WTC11 (cell line): Measurements from ENCODE around the gene LASP1NB.
A peak's percentile ranks its signal among the peaks of the same experiment; 100 is the strongest.

Source experiments
- ATAC-seq: fragments of 200-7000 bp; cut with Tn5 transposase; 2 replicates; pipeline ENCODE4 v1.10.0; 2021; ENCODE audit warnings: mild to moderate bottlenecking, moderate library complexity
- CTCF ChIA-PET: fragments of 300-600 bp; sonication (Branson Sonifier 250); formaldehyde crosslinking; loops from one replicate; lab custom pipeline; 2021; ENCODE audit warnings: antibody characterized with exemption; lab: Charles Lee
- POLR2A ChIA-PET: fragments of 350-600 bp; sonication (Branson Sonifier 250); formaldehyde crosslinking; loops from one replicate; lab custom pipeline; 2021; ENCODE audit warnings: antibody characterized with exemption; lab: Charles Lee
- DNase-seq: peaks from one replicate; pipeline ENCODE4 v3.0.0; 2021; ENCODE audit warnings: low spot score
- H3K27ac Mint-ChIP-seq: 2 replicates; pipeline ENCODE4 v1.8.0; 2021; ENCODE audit warnings: mixed read lengths
- H3K27me3 Mint-ChIP-seq: 2 replicates; pipeline ENCODE4 v1.8.0; 2021; ENCODE audit warnings: low read depth, mild to moderate bottlenecking, moderate library complexity, mixed read lengths
- H3K36me3 Mint-ChIP-seq: 2 replicates; pipeline ENCODE4 v1.8.0; 2021; ENCODE audit warnings: mixed read lengths
- H3K4me1 Mint-ChIP-seq: 2 replicates; pipeline ENCODE4 v1.8.0; 2022; ENCODE audit warnings: mixed read lengths
- H3K4me3 Mint-ChIP-seq: 2 replicates; pipeline ENCODE4 v1.8.0; 2021; ENCODE audit warnings: mild to moderate bottlenecking, moderate library complexity, mixed read lengths
- H3K9me3 Mint-ChIP-seq: 2 replicates; pipeline ENCODE4 v1.8.0; 2021; ENCODE audit warnings: mixed read lengths
- GTF2I ChIP-seq: fragments of 250-450 bp; sonication (Bioruptor Pico); conservative IDR thresholded peaks from 2 replicates; pipeline ENCODE4 v1.4.0; 2021; ENCODE audit warnings: mild to moderate bottlenecking
- JUN ChIP-seq: sonication (generic); formaldehyde crosslinking; IDR thresholded peaks from 2 replicates; pipeline ENCODE4 v1.8.0; 2023; ENCODE audit warnings: mild to moderate bottlenecking, missing genetic modification reagents
- OVOL2 ChIP-seq: fragments of 250-450 bp; sonication (Bioruptor Pico); IDR thresholded peaks from 2 replicates; pipeline ENCODE4 v1.9.0; 2021; ENCODE audit warnings: mild to moderate bottlenecking, borderline replicate concordance
- RORB ChIP-seq: fragments of 250-450 bp; sonication (Bioruptor Pico); IDR thresholded peaks from 2 replicates; pipeline ENCODE4 v1.9.0; 2021; ENCODE audit warnings: mild to moderate bottlenecking
- SMAD4 ChIP-seq: sonication (generic); formaldehyde crosslinking; IDR thresholded peaks from 2 replicates; pipeline ENCODE4 v1.8.0; 2022; ENCODE audit warnings: mild to moderate bottlenecking, missing genetic modification reagents
- TEAD1 ChIP-seq: sonication (generic); formaldehyde crosslinking; IDR thresholded peaks from 2 replicates; pipeline ENCODE4 v1.8.0; 2022; ENCODE audit warnings: mild to moderate bottlenecking, missing genetic modification reagents
- TP53 ChIP-seq: sonication (generic); formaldehyde crosslinking; IDR thresholded peaks from 2 replicates; pipeline ENCODE4 v1.8.1; 2023; ENCODE audit warnings: mild to moderate bottlenecking, missing genetic modification reagents
- ZNF121 ChIP-seq: sonication (generic); formaldehyde crosslinking; IDR thresholded peaks from 2 replicates; pipeline ENCODE4 v1.8.0; 2023; ENCODE audit warnings: missing genetic modification reagents
- ZNF138 ChIP-seq: sonication (generic); formaldehyde crosslinking; conservative IDR thresholded peaks from 2 replicates; pipeline ENCODE4 v1.8.1; 2022; ENCODE audit warnings: mild to moderate bottlenecking, moderate library complexity, missing genetic modification reagents
- ZNF263 ChIP-seq: sonication (generic); formaldehyde crosslinking; IDR thresholded peaks from 2 replicates; pipeline ENCODE4 v1.8.1; 2022; ENCODE audit warnings: low read depth, mild to moderate bottlenecking, moderate library complexity, missing genetic modification reagents
- ZNF396 ChIP-seq: fragments of 250-450 bp; sonication (Bioruptor Pico); IDR thresholded peaks from 2 replicates; pipeline ENCODE4 v1.8.0; 2021; ENCODE audit warnings: mild to moderate bottlenecking, moderate library complexity, borderline replicate concordance
- ZNF423 ChIP-seq: fragments of 250-450 bp; sonication (Bioruptor Pico); IDR thresholded peaks from 2 replicates; pipeline ENCODE4 v2.1.2; 2022; ENCODE audit warnings: mild to moderate bottlenecking, moderate library complexity
- TF ChIP-seq, protein P1 (sequence below): sonication (generic); formaldehyde crosslinking; conservative IDR thresholded peaks from 2 replicates; pipeline ENCODE4 v1.8.1; 2023; ENCODE audit warnings: mild to moderate bottlenecking, low read depth, missing genetic modification reagents, moderate library complexity
- TF ChIP-seq, protein P2 (sequence below): sonication (generic); formaldehyde crosslinking; IDR thresholded peaks from 2 replicates; pipeline ENCODE4 v1.8.1; 2022; ENCODE audit warnings: low read depth, mild to moderate bottlenecking, moderate library complexity, missing genetic modification reagents, borderline replicate concordance
- TF ChIP-seq, protein P3 (sequence below): sonication (generic); formaldehyde crosslinking; IDR thresholded peaks from 2 replicates; pipeline ENCODE4 v1.8.1; 2023; ENCODE audit warnings: mild to moderate bottlenecking, missing genetic modification reagents, moderate library complexity
- TF ChIP-seq, protein P4 (sequence below): sonication (generic); formaldehyde crosslinking; IDR thresholded peaks from 2 replicates; pipeline ENCODE4 v1.8.0; 2022; ENCODE audit warnings: mild to moderate bottlenecking, missing genetic modification reagents
- TF ChIP-seq, protein P5 (sequence below): sonication (generic); formaldehyde crosslinking; conservative IDR thresholded peaks from 2 replicates; pipeline ENCODE4 v1.8.1; 2022; ENCODE audit warnings: mild to moderate bottlenecking, missing genetic modification reagents
- TF ChIP-seq, protein P6 (sequence below): fragments of 200-600 bp; IDR thresholded peaks from 2 replicates; pipeline ENCODE4 v1.8.0; 2022; ENCODE audit warnings: antibody characterized with exemption
- TF ChIP-seq, protein P7 (sequence below): sonication (generic); formaldehyde crosslinking; IDR thresholded peaks from 2 replicates; pipeline ENCODE4 v1.8.0; 2023; ENCODE audit warnings: missing genetic modification reagents, mild to moderate bottlenecking, borderline replicate concordance

LASP1NB gene

DNA sequence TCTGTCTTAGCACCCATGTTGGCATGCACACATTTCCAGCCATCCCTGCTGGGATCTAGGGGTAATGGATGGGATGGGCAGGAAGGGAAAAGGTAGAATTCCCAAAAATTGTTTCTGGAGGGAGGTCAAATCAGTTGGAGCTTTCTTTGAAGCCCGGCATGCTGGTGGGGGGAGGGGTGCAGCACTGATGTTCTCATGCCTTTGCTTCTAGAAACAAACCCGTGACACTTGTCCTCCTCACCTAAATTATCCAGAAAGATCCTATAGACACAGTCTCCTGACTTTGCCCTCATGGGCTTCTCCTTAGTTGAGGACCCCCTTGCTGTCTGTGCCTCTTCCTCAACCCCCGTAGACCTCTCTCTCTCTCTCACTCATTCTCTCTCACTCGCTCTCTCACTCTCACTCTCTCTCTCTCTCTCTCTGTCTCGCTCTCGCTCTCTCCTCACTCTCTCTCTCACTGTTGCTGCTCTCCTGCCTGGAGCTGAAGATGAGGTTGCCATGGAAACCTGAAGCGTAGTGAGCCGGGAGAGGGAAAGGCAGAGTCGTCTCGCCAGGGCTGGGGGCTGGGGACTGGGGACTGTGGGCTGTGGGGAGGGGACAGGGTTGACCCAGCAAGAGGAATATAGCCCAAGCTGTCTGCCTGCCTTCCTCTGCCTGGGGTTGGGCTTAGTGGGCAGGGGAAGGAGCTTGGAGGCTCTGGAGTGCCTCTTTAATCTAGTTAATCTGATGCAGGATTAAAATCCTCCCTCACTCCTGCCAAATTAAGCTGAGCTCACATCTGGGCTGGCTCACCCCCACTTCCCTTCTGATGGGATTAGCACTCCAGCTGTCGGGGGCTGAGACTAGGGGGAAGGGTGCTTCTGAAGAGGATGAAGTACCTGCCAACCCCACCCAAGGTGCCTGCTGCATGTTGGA is 39.4 kb upstream of the LASP1NB start:
- TF ChIP-seq GTF2I (CRISPR knock-in tag) = no peak
- TF ChIP-seq, protein P1, sequence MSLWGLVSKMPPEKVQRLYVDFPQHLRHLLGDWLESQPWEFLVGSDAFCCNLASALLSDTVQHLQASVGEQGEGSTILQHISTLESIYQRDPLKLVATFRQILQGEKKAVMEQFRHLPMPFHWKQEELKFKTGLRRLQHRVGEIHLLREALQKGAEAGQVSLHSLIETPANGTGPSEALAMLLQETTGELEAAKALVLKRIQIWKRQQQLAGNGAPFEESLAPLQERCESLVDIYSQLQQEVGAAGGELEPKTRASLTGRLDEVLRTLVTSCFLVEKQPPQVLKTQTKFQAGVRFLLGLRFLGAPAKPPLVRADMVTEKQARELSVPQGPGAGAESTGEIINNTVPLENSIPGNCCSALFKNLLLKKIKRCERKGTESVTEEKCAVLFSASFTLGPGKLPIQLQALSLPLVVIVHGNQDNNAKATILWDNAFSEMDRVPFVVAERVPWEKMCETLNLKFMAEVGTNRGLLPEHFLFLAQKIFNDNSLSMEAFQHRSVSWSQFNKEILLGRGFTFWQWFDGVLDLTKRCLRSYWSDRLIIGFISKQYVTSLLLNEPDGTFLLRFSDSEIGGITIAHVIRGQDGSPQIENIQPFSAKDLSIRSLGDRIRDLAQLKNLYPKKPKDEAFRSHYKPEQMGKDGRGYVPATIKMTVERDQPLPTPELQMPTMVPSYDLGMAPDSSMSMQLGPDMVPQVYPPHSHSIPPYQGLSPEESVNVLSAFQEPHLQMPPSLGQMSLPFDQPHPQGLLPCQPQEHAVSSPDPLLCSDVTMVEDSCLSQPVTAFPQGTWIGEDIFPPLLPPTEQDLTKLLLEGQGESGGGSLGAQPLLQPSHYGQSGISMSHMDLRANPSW = no peak
- no peak for TF ChIP-seq ZNF138 (CRISPR knock-in tag)
- TF ChIP-seq OVOL2 (CRISPR knock-in tag) = no peak
- no peak for TF ChIP-seq ZNF263 (CRISPR knock-in tag)
- no peak for TF ChIP-seq ZNF396 (CRISPR knock-in tag)
- no peak for TF ChIP-seq ZNF423
- TF ChIP-seq, protein P2, sequence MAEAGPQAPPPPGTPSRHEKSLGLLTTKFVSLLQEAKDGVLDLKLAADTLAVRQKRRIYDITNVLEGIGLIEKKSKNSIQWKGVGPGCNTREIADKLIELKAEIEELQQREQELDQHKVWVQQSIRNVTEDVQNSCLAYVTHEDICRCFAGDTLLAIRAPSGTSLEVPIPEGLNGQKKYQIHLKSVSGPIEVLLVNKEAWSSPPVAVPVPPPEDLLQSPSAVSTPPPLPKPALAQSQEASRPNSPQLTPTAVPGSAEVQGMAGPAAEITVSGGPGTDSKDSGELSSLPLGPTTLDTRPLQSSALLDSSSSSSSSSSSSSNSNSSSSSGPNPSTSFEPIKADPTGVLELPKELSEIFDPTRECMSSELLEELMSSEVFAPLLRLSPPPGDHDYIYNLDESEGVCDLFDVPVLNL (CRISPR knock-in tag) = no peak
- TF ChIP-seq, protein P3, sequence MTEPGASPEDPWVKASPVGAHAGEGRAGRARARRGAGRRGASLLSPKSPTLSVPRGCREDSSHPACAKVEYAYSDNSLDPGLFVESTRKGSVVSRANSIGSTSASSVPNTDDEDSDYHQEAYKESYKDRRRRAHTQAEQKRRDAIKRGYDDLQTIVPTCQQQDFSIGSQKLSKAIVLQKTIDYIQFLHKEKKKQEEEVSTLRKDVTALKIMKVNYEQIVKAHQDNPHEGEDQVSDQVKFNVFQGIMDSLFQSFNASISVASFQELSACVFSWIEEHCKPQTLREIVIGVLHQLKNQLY (CRISPR knock-in tag) = no peak
- TF ChIP-seq RORB (CRISPR knock-in tag) = no peak
- Mint-ChIP-seq H3K4me1 (peaks cover 59% of the 10 kb centered on the region), H3K4me3 (0 out of 2 replicates have a peak overlapping the region, but pooled peaks have one; percentile 6), H3K9me3 (no peaks in the 10 kb centered on the region), H3K36me3 (peaks cover 15% of the 10 kb centered on the region), H3K27me3 (no peaks in the 10 kb centered on the region), H3K27ac (peak overlapping the region; percentile 75)
- ChIA-PET CTCF (interaction anchor here (0.5 to 2.5 kb wide), 7 partner anchors 8 to 289 kb away, joined by 3 to 7 read pairs (median 4); partner anchors contain the start of gene LASP1NB), POLR2A (interaction anchor here (0.6 to 1.5 kb wide), 4 partner anchors 18 to 278 kb away, joined by 3 to 5 read pairs (median 4); no protein-coding TSS in a partner anchor)
- ATAC-seq (peak; percentile 46), DNase-seq (no peak)

DNA sequence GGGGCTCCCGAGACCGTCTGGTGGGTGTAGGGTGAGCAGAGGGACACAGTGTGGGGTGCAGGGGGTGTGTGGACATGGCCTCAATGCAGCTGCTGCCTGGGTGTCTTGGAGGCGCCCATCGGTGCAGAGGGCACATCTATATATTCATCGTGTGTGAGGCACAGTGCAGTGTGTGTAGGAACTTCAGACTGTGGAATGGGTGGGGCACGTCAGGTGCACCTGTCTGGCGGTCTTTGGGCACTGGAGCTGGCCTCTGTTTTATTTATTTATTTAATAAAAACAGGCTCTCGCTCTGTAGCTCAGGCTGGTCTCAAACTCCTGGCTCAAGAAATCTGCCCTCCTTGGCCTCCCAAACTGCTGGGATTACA is 38.8 kb upstream of the LASP1NB start:
- Mint-ChIP-seq H3K27me3 (no peaks in the 10 kb centered on the region), H3K36me3 (peaks cover 13% of the 10 kb centered on the region), H3K27ac (no peak overlapping the region), H3K9me3 (no peaks in the 10 kb centered on the region), H3K4me1 (peaks cover 52% of the 10 kb centered on the region), H3K4me3 (no peak overlapping the region)
- ATAC-seq (no peak), DNase-seq (no peak)
- POLR2A ChIA-PET = interaction anchor here (1.0 to 1.5 kb wide), 2 partner anchors 21 to 278 kb away, joined by 3 to 4 read pairs; no protein-coding TSS in a partner anchor
- TF ChIP-seq JUN (CRISPR knock-in tag) = no peak
- CTCF ChIA-PET = interaction anchor here (0.6 to 2.5 kb wide), 4 partner anchors 20 to 288 kb away, joined by 3 to 6 read pairs (median 4); no protein-coding TSS in a partner anchor

DNA sequence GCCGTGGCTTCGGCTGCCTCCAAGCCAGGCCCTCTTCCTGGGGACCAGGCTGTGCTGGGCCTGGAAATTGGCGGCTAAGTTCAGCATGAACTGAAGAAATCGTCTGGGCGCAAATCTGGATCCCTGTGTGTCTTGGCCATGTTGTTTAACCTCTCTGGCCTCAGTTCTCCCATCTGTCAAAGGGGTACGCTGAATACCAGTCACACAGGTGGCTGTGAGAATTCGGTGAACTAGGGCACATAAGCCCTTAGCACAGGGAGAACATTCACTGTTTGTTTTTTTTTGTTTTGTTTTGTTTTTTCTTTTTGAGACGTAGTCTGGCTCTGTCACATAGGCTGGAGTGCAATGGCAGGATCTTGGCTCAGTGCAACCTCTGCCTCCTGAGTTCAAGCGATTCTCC is 36.6 kb upstream of the LASP1NB start:
- H3K36me3 Mint-ChIP-seq = peaks cover 10% of the 10 kb centered on the region; the same call in 1 of the 2 replicates
- ATAC-seq (no peak), DNase-seq (no peak)
- no peaks in the 10 kb centered on the region for H3K27me3 Mint-ChIP-seq
- H3K4me1 Mint-ChIP-seq = peaks cover 37% of the 10 kb centered on the region
- H3K4me3 Mint-ChIP-seq = no peak overlapping the region
- CTCF ChIA-PET = no interaction called here
- no peaks in the 10 kb centered on the region for H3K9me3 Mint-ChIP-seq
- POLR2A ChIA-PET = no interaction called here
- no peak overlapping the region for H3K27ac Mint-ChIP-seq
- TF ChIP-seq, protein P4, sequence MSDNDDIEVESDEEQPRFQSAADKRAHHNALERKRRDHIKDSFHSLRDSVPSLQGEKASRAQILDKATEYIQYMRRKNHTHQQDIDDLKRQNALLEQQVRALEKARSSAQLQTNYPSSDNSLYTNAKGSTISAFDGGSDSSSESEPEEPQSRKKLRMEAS (CRISPR knock-in tag) = no peak
- no peak for TF ChIP-seq TEAD1
- no peak for TF ChIP-seq TP53 (CRISPR knock-in tag)
- no peak for TF ChIP-seq ZNF121 (CRISPR knock-in tag)
- TF ChIP-seq, protein P5, sequence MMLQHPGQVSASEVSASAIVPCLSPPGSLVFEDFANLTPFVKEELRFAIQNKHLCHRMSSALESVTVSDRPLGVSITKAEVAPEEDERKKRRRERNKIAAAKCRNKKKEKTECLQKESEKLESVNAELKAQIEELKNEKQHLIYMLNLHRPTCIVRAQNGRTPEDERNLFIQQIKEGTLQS (CRISPR knock-in tag) = no peak
- TF ChIP-seq, protein P6, sequence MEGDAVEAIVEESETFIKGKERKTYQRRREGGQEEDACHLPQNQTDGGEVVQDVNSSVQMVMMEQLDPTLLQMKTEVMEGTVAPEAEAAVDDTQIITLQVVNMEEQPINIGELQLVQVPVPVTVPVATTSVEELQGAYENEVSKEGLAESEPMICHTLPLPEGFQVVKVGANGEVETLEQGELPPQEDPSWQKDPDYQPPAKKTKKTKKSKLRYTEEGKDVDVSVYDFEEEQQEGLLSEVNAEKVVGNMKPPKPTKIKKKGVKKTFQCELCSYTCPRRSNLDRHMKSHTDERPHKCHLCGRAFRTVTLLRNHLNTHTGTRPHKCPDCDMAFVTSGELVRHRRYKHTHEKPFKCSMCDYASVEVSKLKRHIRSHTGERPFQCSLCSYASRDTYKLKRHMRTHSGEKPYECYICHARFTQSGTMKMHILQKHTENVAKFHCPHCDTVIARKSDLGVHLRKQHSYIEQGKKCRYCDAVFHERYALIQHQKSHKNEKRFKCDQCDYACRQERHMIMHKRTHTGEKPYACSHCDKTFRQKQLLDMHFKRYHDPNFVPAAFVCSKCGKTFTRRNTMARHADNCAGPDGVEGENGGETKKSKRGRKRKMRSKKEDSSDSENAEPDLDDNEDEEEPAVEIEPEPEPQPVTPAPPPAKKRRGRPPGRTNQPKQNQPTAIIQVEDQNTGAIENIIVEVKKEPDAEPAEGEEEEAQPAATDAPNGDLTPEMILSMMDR = no peak
- TF ChIP-seq OVOL2 (CRISPR knock-in tag) = no peak
- no peak for TF ChIP-seq ZNF138 (CRISPR knock-in tag)
- TF ChIP-seq GTF2I (CRISPR knock-in tag) = no peak
- TF ChIP-seq, protein P7, sequence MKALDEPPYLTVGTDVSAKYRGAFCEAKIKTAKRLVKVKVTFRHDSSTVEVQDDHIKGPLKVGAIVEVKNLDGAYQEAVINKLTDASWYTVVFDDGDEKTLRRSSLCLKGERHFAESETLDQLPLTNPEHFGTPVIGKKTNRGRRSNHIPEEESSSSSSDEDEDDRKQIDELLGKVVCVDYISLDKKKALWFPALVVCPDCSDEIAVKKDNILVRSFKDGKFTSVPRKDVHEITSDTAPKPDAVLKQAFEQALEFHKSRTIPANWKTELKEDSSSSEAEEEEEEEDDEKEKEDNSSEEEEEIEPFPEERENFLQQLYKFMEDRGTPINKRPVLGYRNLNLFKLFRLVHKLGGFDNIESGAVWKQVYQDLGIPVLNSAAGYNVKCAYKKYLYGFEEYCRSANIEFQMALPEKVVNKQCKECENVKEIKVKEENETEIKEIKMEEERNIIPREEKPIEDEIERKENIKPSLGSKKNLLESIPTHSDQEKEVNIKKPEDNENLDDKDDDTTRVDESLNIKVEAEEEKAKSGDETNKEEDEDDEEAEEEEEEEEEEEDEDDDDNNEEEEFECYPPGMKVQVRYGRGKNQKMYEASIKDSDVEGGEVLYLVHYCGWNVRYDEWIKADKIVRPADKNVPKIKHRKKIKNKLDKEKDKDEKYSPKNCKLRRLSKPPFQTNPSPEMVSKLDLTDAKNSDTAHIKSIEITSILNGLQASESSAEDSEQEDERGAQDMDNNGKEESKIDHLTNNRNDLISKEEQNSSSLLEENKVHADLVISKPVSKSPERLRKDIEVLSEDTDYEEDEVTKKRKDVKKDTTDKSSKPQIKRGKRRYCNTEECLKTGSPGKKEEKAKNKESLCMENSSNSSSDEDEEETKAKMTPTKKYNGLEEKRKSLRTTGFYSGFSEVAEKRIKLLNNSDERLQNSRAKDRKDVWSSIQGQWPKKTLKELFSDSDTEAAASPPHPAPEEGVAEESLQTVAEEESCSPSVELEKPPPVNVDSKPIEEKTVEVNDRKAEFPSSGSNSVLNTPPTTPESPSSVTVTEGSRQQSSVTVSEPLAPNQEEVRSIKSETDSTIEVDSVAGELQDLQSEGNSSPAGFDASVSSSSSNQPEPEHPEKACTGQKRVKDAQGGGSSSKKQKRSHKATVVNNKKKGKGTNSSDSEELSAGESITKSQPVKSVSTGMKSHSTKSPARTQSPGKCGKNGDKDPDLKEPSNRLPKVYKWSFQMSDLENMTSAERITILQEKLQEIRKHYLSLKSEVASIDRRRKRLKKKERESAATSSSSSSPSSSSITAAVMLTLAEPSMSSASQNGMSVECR = no peak
- TF ChIP-seq SMAD4 (CRISPR knock-in tag) = no peak
